ENCODE data around the gene SAE1.

Gene SAE1

GRCh38 chr19:47256693-47257410, 126.2 kb downstream of the SAE1 start:
- DNase-seq (ENCODE audit: low read depth) = peak; percentile 99
- peak overlapping the region; percentile 73 for H3K4me3 ChIP-seq (ENCODE audit: low read length)
- TF ChIP-seq CTCF (IDR thresholded peaks at IDR 0.05; ENCODE audit: insufficient read depth, low read depth, low read length, missing control alignments) = no peak

GRCh38 chr19:47257411-47258169, 127.0 kb downstream of the SAE1 start:
- TF ChIP-seq CTCF (IDR thresholded peaks at IDR 0.05; ENCODE audit: insufficient read depth, low read depth, low read length, missing control alignments) = no peak
- H3K4me3 ChIP-seq (ENCODE audit: low read length) = peak overlapping the region; percentile 63
- no peak for DNase-seq (ENCODE audit: low read depth)

GRCh38 chr19:47258434-47258833, 127.8 kb downstream of the SAE1 start:
- no peak overlapping the region for H3K4me3 ChIP-seq (ENCODE audit: low read length)
- no peak for DNase-seq (ENCODE audit: low read depth)
- no peak for TF ChIP-seq CTCF (IDR thresholded peaks at IDR 0.05; ENCODE audit: insufficient read depth, low read depth, low read length, missing control alignments)

GRCh38 chr19:47258895-47259555, 128.4 kb downstream of the SAE1 start:
- TF ChIP-seq CTCF (IDR thresholded peaks at IDR 0.05; ENCODE audit: insufficient read depth, low read depth, low read length, missing control alignments) = no peak
- DNase-seq (ENCODE audit: low read depth) = no peak
- no peak overlapping the region for H3K4me3 ChIP-seq (ENCODE audit: low read length)

All from epithelial cell of esophagus (primary cell).